PC-9 (cell line): Measurements from ENCODE around the gene CKAP2.

ENCODE experiments used
- CTCF ChIP-seq: fragments of 200-600 bp; sonication (generic); conservative IDR thresholded peaks from 2 replicates; pipeline ENCODE4 v1.6.1; 2017; ENCODE audit warnings: mixed run types, antibody characterized with exemption, mild to moderate bottlenecking, moderate library complexity
- EZH2 ChIP-seq: fragments of 200-600 bp; sonication (generic); IDR thresholded peaks from 2 replicates; pipeline ENCODE4 v1.8.0; 2017; ENCODE audit warnings: antibody characterized with exemption, low read depth

DNA sequence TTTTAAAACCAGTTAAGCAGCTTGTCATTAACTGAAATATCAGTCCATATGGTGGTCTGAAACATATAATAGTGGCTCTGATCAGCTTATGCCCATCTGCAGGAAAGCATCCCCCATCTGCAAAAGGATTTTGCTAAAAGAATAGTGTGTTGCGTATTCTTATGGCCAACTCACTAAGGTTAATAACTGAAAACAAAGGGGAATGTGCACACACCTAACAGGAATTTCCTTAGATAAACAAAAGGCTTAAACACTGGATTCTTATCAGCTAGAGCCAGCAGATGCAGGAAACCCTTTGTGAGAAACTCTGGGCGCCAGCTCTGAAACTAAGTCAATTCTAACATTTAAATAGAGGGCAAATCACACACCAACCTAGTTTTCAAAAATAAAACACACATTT lies 27.0 kb upstream of the CKAP2 start:
- TF ChIP-seq CTCF, result no peak
- no peak for TF ChIP-seq EZH2
